ENCODE data around the gene BIRC3. TPM values are rescaled to one million over a fixed set of nuclear protein-coding genes. Genes with fewer than 3 reads are reported as not detected.
A peak's percentile ranks its signal among the peaks of the same experiment; 100 is the strongest.

The BIRC3 gene
- total and polyA plus RNA-seq, 8 donors = 0.58 to 137 (median 44.8) TPM

GRCh38 chr11:102276362-102276761 is 40.9 kb upstream of the BIRC3 start:
- peak overlapping the region in 1 of 5 donors; percentile 79 for H3K27ac ChIP-seq
- DNase-seq = peak in 1 of 2 donors; percentile 42
- H3K4me3 ChIP-seq = no peak overlapping the region
- H3K27me3 ChIP-seq = no peaks in the 10 kb centered on the region
- no peaks in the 10 kb centered on the region for H3K36me3 ChIP-seq
- TF ChIP-seq POLR2AphosphoS5 (IDR thresholded peaks at IDR 0.05) = no peak
- no peak for TF ChIP-seq POLR2A (IDR thresholded peaks at IDR 0.05)
- TF ChIP-seq EP300 (IDR thresholded peaks at IDR 0.05) = no peak
- TF ChIP-seq CTCF (IDR thresholded peaks at IDR 0.05) = no peak
- no peaks in the 10 kb centered on the region for H3K9me3 ChIP-seq
- peaks cover 5 to 31% (median 24%) of the 10 kb centered on the region in 4 donors for H3K4me1 ChIP-seq
- 45 to 59% (median 47%) methylated on average over 4 of the region's 4 CpGs for WGBS, 5 donors
- intact Hi-C loops (cut with DNase I; ENCODE audit: low total_unique reads) = no loop called here

DNA sequence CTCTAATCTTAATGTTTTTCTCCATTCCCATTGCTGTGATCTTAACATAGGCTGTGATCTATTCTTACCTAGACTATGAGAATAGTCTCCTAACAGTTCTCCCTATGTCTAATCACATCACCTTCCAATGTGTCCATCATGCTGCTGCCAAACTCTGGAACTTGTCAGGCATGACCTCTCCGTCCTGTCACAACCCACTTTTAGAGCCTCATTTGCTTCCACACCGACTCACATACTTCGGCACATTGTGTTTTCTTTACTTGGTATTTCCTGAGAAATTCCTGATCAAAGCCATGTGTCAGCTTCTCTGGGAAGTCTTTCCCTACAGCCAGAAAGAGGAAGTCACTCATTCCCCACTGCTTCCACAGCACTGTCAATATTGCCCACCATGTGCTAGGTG is 40.5 kb upstream of the BIRC3 start:
- intact Hi-C loops (cut with DNase I; ENCODE audit: low total_unique reads) = no loop called here
- H3K4me3 ChIP-seq = no peak overlapping the region
- no peaks in the 10 kb centered on the region for H3K27me3 ChIP-seq
- H3K9me3 ChIP-seq = no peaks in the 10 kb centered on the region
- DNase-seq = no peak
- H3K36me3 ChIP-seq = no peaks in the 10 kb centered on the region
- peak overlapping the region in 2 of 5 donors; percentile 13 to 79 for H3K27ac ChIP-seq
- H3K4me1 ChIP-seq = peaks cover 5 to 31% (median 24%) of the 10 kb centered on the region in 4 donors
- TF ChIP-seq POLR2A (IDR thresholded peaks at IDR 0.05) = no peak
- TF ChIP-seq CTCF (IDR thresholded peaks at IDR 0.05) = no peak
- WGBS, 5 donors = 62 to 74% (median 64%) methylated on average over 3 of the region's 3 CpGs

DNA sequence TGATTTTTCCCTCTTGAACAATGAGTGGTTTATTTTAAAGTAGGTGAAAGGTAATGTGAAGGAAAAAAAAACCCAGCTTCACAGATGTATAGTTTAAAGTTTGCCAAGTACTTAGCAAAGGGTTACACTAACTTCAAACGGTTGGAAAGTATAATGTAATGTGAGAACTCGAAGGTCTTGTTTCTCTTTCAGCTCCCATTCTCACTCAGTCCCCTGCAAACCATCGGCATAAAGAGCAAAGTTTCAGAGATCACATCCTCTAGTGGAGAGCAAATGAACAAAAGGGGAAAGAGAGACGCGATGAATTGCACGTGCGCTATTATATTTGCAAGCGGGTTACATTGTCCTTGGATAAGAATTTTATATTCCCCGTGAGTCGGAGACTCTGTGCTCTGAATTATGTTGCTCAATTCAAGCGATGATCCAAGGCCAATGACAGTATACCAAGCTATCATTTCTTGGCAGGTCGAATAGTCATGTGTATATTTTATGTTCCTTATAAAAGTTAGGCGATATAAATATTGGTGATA is 37.6 kb upstream of the BIRC3 start:
- Histone ChIP-seq H3K4me1 (peaks cover 5 to 31% (median 24%) of the 10 kb centered on the region in 4 donors), H3K4me3 (peak overlapping the region in 2 of 4 donors; percentile 7 to 26), H3K36me3 (no peaks in the 10 kb centered on the region), H3K27me3 (no peaks in the 10 kb centered on the region), H3K27ac (peak overlapping the region; percentile 36 to 79 (median 60)), H3K9me3 (no peaks in the 10 kb centered on the region)
- peak in 1 of 2 donors; percentile 81 for DNase-seq
- 7 to 20% (median 13%) methylated on average over 13 of the region's 13 CpGs for WGBS, 5 donors
- no peak for TF ChIP-seq POLR2A (IDR thresholded peaks at IDR 0.05)
- TF ChIP-seq EP300 (IDR thresholded peaks at IDR 0.05) = no peak
- TF ChIP-seq POLR2AphosphoS5 (IDR thresholded peaks at IDR 0.05) = peak in 2 of 3 donors; percentile 20 to 27
- peak in 2 of 7 experiments; percentile 9 to 20 for TF ChIP-seq CTCF (IDR thresholded peaks at IDR 0.05)
- intact Hi-C loops (cut with DNase I; ENCODE audit: low total_unique reads) = no loop called here

DNA sequence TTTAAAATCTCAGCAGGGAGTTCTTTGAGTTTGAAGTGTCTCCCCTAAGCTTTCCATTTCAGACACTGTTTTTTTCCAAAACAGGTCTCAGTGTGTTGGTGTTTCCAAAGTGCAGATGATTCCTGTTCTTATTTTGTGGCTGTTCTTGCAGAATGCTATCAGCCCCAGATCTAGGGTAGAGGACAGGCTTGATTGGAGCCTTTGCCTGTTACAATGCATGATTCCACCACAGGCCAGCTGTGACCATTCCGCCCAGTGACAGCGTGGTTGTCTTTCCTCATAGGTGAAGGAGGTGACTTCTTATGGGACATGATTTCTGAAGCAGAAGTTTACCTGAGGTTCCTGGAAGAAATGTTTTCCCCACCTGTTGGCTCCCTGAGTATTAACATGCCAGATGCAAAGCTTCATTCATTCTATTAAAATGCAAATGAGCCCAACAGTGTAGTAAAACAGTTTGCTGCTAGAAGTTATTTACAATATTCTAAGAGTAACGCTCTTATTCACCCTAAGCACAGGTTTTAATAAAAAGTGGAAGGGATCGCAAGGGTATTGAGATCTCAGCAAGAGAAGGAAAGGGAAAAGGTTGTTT is 36.9 kb upstream of the BIRC3 start:
- H3K27ac ChIP-seq = peak overlapping the region in 4 of 5 donors; percentile 36 to 79 (median 58)

More for the DNA sequence above, 36.9 kb upstream of the BIRC3 start:
- Histone ChIP-seq H3K4me1 (peaks cover 5 to 31% (median 23%) of the 10 kb centered on the region in 4 donors), H3K36me3 (no peaks in the 10 kb centered on the region), H3K9me3 (no peaks in the 10 kb centered on the region), H3K27me3 (no peaks in the 10 kb centered on the region), H3K4me3 (no peak overlapping the region)
- intact Hi-C loops (cut with DNase I; ENCODE audit: low total_unique reads) = no loop called here
- 47 to 81% (median 51%) methylated on average over 4 of the region's 4 CpGs for WGBS, 5 donors
- TF ChIP-seq EP300 (IDR thresholded peaks at IDR 0.05) (no peak), CTCF (IDR thresholded peaks at IDR 0.05) (no peak)
- DNase-seq = no peak

All from stomach (tissue), 9 donors.